OCI-M1 (cell line): ENCODE data around the gene PPIL6.

Experiments used
- DNase-seq: peaks from one replicate; lab custom pipeline; 2025; lab: John Stamatoyannopoulos, UW

PPIL6 gene

DNA sequence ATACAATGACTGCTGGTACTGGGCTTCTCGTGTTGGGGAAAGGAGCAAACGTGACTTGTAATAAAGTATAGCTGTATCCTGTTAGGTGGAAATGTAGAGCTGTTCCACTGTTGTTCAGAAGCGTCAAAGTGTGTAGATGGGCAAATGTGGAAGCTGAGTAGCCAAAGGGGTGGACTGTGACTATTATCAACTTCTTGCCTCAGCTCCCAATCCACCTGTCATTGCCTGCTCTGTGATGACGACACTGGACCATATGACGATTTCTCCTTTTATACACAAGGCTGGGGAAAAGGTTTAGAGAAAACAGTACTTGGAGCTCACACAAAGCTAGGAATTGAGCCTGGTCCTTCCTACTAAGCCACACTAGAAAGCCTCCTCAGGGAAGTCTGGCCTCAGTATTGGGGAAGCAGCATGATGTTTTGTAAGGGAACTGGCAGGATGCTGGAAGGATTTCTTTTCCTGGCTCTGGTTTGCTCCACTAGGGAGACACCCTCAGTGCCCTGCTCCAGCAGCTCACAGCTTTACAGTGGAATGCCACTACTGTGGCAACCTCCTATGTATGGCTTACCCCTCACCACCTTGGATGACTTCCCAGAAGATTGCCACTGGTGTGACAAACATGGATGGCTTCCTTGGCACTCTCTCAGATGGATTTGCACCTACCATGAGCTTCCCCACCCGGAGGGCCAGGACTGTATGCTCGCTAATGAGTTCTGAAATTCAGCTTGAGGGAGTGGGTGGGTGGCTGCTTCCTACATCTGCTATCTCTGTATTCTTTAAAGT lies 78.1 kb downstream of the PPIL6 start:
- DNase-seq = no peak

GRCh38 chr6:109360791-109361190 lies 79.6 kb downstream of the PPIL6 start:
- peak; percentile 23 for DNase-seq

DNA sequence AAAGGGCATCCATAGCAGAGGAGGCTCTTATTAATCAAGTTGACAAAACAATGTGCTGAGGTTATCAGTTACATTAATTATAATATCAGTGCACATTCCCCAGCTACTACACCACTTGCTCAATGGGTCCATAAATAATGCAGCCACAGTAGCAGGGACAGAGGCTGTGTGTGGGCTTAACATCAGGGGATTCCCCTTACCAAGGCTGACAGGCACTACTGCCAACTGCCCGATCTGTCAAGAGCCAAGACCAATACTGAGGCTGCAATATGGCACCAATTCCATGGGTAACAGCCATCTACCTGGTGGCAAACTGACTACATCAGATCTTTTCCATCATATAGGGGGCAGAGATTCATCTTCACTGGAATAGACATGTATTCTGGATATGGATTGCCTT lies 80.1 kb downstream of the PPIL6 start:
- DNase-seq = no peak

- DNase-seq = no peak
These were observed 81.2 kb downstream of the PPIL6 start for GRCh38 chr6:109359248-109359647.

DNA sequence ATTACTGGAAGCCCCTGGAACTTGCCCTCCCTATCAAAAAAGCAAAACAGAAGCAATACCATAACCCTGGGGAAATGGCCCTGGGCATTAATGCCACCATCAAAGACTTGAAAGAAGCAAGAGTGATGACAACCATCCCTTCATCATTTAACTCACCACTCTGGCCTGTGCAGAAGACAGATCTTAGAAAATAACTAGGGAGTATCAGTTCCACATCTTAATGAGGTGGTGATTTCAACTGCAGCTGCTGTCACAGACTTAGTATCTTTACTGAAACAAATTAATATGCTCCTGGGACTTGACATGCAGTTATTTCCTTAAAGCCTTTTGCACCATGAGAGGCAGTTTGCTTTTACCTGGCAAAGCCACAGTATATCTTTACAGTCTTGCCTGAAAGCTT lies 82.2 kb downstream of the PPIL6 start:
- DNase-seq = no peak

DNA sequence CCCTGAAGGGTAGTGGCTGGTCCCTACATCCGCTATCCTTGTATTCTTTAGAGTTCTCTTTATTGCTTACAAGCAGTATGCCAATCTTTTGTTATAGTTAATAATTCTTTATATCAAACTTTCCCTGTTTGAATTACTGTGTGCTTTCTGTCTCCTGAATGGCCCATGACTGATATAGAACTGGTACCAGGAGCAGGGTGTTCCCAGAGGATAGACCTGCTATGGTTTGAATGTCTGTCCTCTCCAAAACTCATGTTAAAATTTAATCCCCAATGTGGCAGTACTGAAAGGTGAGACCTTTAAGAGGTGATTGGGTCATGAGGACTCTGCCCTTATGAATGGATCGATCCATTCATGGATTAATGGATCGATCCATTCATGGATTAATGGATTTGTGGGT lies 84.2 kb downstream of the PPIL6 start:
- DNase-seq = no peak

- DNase-seq = peak; percentile 29
These were observed 88.9 kb downstream of the PPIL6 start for GRCh38 chr6:109351231-109352130.

- DNase-seq = peak; percentile 94
These were observed 90.9 kb downstream of the PPIL6 start for GRCh38 chr6:109349419-109349987.

GRCh38 chr6:109348226-109348625 lies 92.2 kb downstream of the PPIL6 start:
- DNase-seq = no peak

DNA sequence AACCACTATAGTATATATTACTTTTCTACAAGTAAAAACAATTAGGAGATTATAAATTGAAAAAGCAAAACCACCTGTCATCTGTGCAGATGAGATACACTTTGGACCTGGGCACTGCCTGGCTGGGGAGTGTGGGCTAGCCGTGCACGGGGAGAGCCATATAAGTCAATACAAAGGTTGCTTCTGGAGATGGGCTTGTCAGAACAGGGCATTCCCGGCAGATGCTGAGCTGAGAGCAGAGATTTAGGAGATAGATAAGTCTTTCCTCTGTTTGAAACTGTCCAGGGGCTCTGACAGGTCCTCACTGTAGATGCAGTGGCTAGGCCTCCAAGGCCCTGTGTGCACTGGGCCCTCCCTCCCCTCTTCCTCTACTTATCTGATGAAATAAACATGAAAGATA lies 92.6 kb downstream of the PPIL6 start:
- DNase-seq = peak; percentile 14

DNA sequence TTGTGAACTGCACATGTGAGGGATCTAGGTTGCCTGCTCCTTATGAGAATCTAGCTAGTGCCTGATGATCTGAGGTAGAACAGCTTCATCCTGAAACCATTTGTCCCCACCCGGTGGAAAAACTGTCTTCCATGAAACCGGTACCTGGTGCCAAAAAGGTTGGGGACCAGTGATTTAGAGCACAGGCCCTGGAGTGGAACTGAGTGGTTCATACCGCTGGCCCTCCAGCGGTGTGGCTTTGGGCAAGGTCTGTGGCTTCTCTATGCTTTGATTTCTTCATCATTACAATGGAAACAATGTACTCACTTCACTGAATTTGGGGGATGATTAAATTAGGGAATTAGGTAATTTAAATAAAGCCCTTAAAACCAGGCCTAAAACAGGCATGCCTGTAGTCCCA lies 94.4 kb downstream of the PPIL6 start:
- no peak for DNase-seq

DNA sequence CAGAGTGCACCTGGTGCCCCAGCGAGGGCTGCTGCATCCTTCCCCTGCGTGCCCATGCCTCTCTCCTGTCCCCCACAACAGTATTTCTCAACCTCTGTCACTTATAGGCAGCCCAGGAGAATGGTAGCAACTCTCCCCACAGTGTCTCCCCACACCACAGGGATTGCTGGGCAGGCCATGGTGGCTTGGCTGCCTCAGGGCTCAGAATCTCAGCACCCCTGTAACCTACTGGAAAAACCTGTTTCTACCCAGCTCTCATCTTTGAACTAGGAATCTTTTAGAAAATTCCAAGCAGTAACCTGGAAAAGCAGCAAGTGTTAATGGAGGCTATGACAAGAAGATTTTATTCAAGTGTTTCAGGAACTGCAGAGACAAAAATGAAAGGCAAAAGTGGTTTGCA lies 96.2 kb downstream of the PPIL6 start:
- DNase-seq = no peak

GRCh38 chr6:109343518-109343917 lies 96.9 kb downstream of the PPIL6 start:
- DNase-seq = no peak

DNA sequence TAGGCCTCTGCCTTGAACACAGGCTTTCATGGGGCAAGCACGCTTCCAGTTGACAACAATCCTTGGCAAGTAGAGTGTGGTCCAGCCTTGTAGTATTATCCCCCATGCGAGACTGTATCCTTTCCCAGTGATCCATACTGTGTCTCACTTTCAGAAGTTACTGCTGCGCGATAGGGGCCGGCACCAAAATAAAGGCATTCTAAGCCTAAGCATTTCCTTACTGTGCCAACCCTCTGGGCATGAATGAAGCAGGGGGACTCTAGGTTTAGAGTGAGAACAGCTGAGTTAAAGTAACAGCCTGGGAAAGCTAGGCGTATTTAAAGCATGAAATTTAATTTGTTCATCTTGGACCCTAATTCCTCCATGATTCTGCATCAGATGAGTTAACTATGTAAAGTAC lies 97.5 kb downstream of the PPIL6 start:
- no peak for DNase-seq

DNA sequence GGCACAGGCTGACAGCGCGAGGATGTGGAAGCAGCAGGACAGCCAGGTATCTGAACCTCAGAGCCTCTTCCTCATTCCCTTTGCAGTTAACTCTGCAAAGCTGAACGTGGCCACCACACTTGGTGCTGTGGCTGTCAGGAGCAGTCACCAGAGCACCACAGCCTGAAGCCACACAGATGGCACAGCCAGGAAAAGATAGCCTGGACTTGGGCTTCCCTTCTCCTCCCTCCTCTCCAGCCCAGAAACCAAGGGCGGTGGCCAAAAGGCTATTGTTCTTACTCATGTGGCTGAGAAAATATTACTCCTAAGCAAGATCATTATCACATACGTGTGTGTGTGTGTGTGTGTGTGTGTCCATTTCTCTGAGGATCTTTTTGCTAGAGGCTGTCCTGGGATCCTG lies 97.9 kb downstream of the PPIL6 start:
- peak; percentile 66 for DNase-seq

GRCh38 chr6:109340811-109341210 lies 99.6 kb downstream of the PPIL6 start:
- no peak for DNase-seq
